HepG2 (cell line): Measurements from ENCODE around the gene EXOC7. TPM values are rescaled to one million over a fixed set of nuclear protein-coding genes. Genes with fewer than 3 reads are reported as not detected.

Experiments
- ESRRA ChIP-seq: sonication (generic); formaldehyde crosslinking; IDR thresholded peaks from 2 replicates; pipeline ENCODE4 v1.5.1; 2020; ENCODE audit warnings: mild to moderate bottlenecking, low read depth, missing genetic modification reagents
- FOXC1 ChIP-seq: sonication (generic); formaldehyde crosslinking; IDR thresholded peaks from 2 replicates; pipeline ENCODE4 v1.8.0; 2022; ENCODE audit warnings: mild to moderate bottlenecking, missing genetic modification reagents, borderline replicate concordance
- GATA4 ChIP-seq: sonication (generic); IDR thresholded peaks from 2 replicates; pipeline ENCODE4 v1.6.1; 2016; ENCODE audit warnings: antibody characterized with exemption, low read depth, borderline replicate concordance
- GATAD2A ChIP-seq: IDR thresholded peaks from 2 replicates; pipeline ENCODE4 v1.6.1; 2016
- GFI1 ChIP-seq: sonication (generic); formaldehyde crosslinking; IDR thresholded peaks from 2 replicates; pipeline ENCODE4 v1.5.0; 2020; ENCODE audit warnings: missing genetic modification reagents, mild to moderate bottlenecking, borderline replicate concordance
- HDAC1 ChIP-seq: sonication (generic); formaldehyde crosslinking; IDR thresholded peaks from 2 replicates; pipeline ENCODE4 v1.5.1; 2020; ENCODE audit warnings: mild to moderate bottlenecking, missing genetic modification reagents
- HIVEP1 ChIP-seq: sonication (generic); formaldehyde crosslinking; IDR thresholded peaks from 2 replicates; pipeline ENCODE4 v1.4.0; 2020; ENCODE audit warnings: mild to moderate bottlenecking, missing genetic modification reagents
- HNRNPH1 ChIP-seq: fragments of 200-400 bp; formaldehyde crosslinking; optimal IDR thresholded peaks from 2 replicates; pipeline ENCODE3; 2017; ENCODE audit warnings: mild to moderate bottlenecking, low read depth, low read length
- HOXA3 ChIP-seq: sonication (generic); formaldehyde crosslinking; IDR thresholded peaks from 2 replicates; pipeline ENCODE4 v1.5.0; 2020; ENCODE audit warnings: missing genetic modification reagents
- IRF2 ChIP-seq: IDR thresholded peaks from 2 replicates; pipeline ENCODE4 v1.6.1; 2018; ENCODE audit warnings: missing genetic modification reagents, missing compliant biosample characterization
- JDP2 ChIP-seq: sonication (generic); formaldehyde crosslinking; IDR thresholded peaks from 2 replicates; pipeline ENCODE4 v1.8.1; 2022; ENCODE audit warnings: missing genetic modification reagents, borderline replicate concordance
- KLF12 ChIP-seq: sonication (generic); formaldehyde crosslinking; IDR thresholded peaks from 2 replicates; pipeline ENCODE4 v1.4.0; 2020; ENCODE audit warnings: missing genetic modification reagents, borderline replicate concordance
- RFX1 ChIP-seq: fragments of 450-650 bp; IDR thresholded peaks from 2 replicates; pipeline ENCODE4 v1.6.1; 2017
- RORA ChIP-seq: sonication (generic); formaldehyde crosslinking; IDR thresholded peaks from 2 replicates; pipeline ENCODE4 v1.5.0; 2020; ENCODE audit warnings: mild to moderate bottlenecking, missing genetic modification reagents, moderate library complexity
- RXRB ChIP-seq: IDR thresholded peaks from 2 replicates; pipeline ENCODE4 v1.6.1; 2016; ENCODE audit warnings: borderline replicate concordance, missing genetic modification reagents, missing compliant biosample characterization
- SALL1 ChIP-seq: sonication (generic); formaldehyde crosslinking; IDR thresholded peaks from 2 replicates; pipeline ENCODE4 v1.8.0; 2022; ENCODE audit warnings: mild to moderate bottlenecking, missing genetic modification reagents
- SRSF1 ChIP-seq: fragments of 200-400 bp; formaldehyde crosslinking; optimal IDR thresholded peaks from 2 replicates; pipeline ENCODE3; 2017; ENCODE audit warnings: mild to moderate bottlenecking, low read depth, low read length, moderate library complexity
- ZFAT ChIP-seq: sonication (generic); formaldehyde crosslinking; conservative IDR thresholded peaks from 2 replicates; pipeline ENCODE4 v1.8.1; 2023; ENCODE audit warnings: missing genetic modification reagents, inconsistent platforms
- ZNF296 ChIP-seq: sonication (generic); formaldehyde crosslinking; conservative IDR thresholded peaks from 2 replicates; pipeline ENCODE4 v1.5.0; 2020; ENCODE audit warnings: mild to moderate bottlenecking, missing genetic modification reagents
- ZNF333 ChIP-seq: sonication (generic); formaldehyde crosslinking; IDR thresholded peaks from 2 replicates; pipeline ENCODE4 v1.4.0; 2020; ENCODE audit warnings: mild to moderate bottlenecking, missing genetic modification reagents, borderline replicate concordance
- ZNF382 ChIP-seq: sonication (generic); formaldehyde crosslinking; IDR thresholded peaks from 2 replicates; pipeline ENCODE4 v1.5.0; 2020; ENCODE audit warnings: missing genetic modification reagents, mild to moderate bottlenecking, borderline replicate concordance
- ZNF747 ChIP-seq: sonication (generic); formaldehyde crosslinking; IDR thresholded peaks from 2 replicates; pipeline ENCODE4 v1.8.1; 2023; ENCODE audit warnings: missing genetic modification reagents, mild to moderate bottlenecking, borderline replicate concordance
- ZSCAN30 ChIP-seq: sonication (generic); formaldehyde crosslinking; IDR thresholded peaks from 2 replicates; pipeline ENCODE4 v1.5.0; 2020; ENCODE audit warnings: mild to moderate bottlenecking, missing genetic modification reagents
- polyA plus RNA-seq, 8 experiments: library from polyadenylated mRNA; depleted of rRNA in 3 of 8; stranded (reverse) in 7 of 8; unstranded in 1 of 8; fragments of >200 nt; fragmentation: Illumina TruSeq in 4 of 8; extraction: Trizol in 4 of 8; gene quantifications; 2 replicates each; pipeline versions ENCODE4 v1.2.1 to v1.2.3, GENCODE V29; 2011 to 2016; ENCODE audit warnings: low read depth in 4 of 8, missing spikeins in 1 of 8, mixed read lengths in 1 of 8; ENCODE audit not compliant: insufficient read depth in 1 of 8
- total RNA-seq, 5 experiments: library from RNA; depleted of rRNA; stranded (reverse); fragments of >200 nt; fragmentation: Illumina TruSeq; extraction: Trizol; gene quantifications; 2 replicates each; pipeline ENCODE4 v1.2.3, GENCODE V29; 2016; ENCODE audit warnings: low read depth in 1 of 5
- TF ChIP-seq, protein P1 (sequence below): sonication (generic); formaldehyde crosslinking; IDR thresholded peaks from 2 replicates; pipeline ENCODE4 v1.9.0; 2022; ENCODE audit warnings: missing genetic modification reagents, mild to moderate bottlenecking, borderline replicate concordance
- TF ChIP-seq, protein P2 (sequence below), 2 experiments: sonication (generic) in 1 of 2; formaldehyde crosslinking in 1 of 2; IDR thresholded peaks; 2 replicates each; pipeline versions ENCODE4 v1.4.0 to v1.6.1; 2018 to 2020; ENCODE audit warnings: missing genetic modification reagents in 2 of 2, borderline replicate concordance in 1 of 2, low read depth in 1 of 2, mild to moderate bottlenecking in 1 of 2, missing biosample characterization in 1 of 2
- TF ChIP-seq, protein P3 (sequence below): sonication (generic); formaldehyde crosslinking; IDR thresholded peaks from 2 replicates; pipeline ENCODE4 v1.8.1; 2022; ENCODE audit warnings: mild to moderate bottlenecking, missing genetic modification reagents
- TF ChIP-seq, protein P4 (sequence below): sonication (generic); formaldehyde crosslinking; IDR thresholded peaks from 2 replicates; pipeline ENCODE4 v1.5.1; 2020; ENCODE audit warnings: missing genetic modification reagents, mild to moderate bottlenecking, borderline replicate concordance

The EXOC7 gene
- total and polyA plus RNA-seq, 2 of the 13 experiments (the other 11 are each of a cell fraction or from before 2014, with no cell fraction given): 86.9 to 116 TPM

DNA sequence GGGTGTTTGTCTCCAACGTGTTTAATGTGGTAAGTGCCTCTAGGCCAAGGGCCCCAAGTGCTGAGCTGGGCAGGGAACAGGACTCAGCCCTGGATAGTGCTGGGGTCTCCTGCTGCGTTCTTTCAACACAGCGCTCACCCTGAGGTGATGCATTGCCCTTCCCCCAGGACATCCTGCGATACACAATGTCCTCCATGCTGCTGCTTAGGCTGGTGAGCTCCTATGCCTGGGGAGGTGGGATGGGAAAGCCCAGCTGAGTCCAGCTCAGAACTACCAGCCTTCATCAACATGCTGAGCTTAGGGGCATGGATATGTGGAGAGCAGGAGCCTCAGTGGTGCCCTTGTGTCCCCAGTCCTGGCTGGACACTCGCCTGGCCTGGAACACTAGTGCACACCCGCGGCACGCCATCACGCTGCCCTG is 24.0 kb downstream of the EXOC7 start (continued):
- TF ChIP-seq, protein P1, sequence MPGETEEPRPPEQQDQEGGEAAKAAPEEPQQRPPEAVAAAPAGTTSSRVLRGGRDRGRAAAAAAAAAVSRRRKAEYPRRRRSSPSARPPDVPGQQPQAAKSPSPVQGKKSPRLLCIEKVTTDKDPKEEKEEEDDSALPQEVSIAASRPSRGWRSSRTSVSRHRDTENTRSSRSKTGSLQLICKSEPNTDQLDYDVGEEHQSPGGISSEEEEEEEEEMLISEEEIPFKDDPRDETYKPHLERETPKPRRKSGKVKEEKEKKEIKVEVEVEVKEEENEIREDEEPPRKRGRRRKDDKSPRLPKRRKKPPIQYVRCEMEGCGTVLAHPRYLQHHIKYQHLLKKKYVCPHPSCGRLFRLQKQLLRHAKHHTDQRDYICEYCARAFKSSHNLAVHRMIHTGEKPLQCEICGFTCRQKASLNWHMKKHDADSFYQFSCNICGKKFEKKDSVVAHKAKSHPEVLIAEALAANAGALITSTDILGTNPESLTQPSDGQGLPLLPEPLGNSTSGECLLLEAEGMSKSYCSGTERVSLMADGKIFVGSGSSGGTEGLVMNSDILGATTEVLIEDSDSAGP (CRISPR knock-in tag): peak; percentile 60; the same call in 1 of the 2 replicates
- no peak for TF ChIP-seq RFX1
- no peak for TF ChIP-seq RXRB (CRISPR knock-in tag)
- no peak for TF ChIP-seq ZNF296 (CRISPR knock-in tag)
- TF ChIP-seq KLF12 (CRISPR knock-in tag): no peak
- TF ChIP-seq ZNF382: no peak
- TF ChIP-seq HDAC1: no peak
- peak; percentile 20; the same call in 1 of the 2 replicates for TF ChIP-seq HIVEP1 (CRISPR knock-in tag)
- 0 out of 2 replicates have a peak, but pooled peaks have one; percentile 13 for TF ChIP-seq ZNF333 (CRISPR knock-in tag)
- TF ChIP-seq IRF2 (CRISPR knock-in tag): no peak
- no peak for TF ChIP-seq HNRNPH1
- no peak for TF ChIP-seq FOXC1 (CRISPR knock-in tag)
- TF ChIP-seq, protein P2, sequence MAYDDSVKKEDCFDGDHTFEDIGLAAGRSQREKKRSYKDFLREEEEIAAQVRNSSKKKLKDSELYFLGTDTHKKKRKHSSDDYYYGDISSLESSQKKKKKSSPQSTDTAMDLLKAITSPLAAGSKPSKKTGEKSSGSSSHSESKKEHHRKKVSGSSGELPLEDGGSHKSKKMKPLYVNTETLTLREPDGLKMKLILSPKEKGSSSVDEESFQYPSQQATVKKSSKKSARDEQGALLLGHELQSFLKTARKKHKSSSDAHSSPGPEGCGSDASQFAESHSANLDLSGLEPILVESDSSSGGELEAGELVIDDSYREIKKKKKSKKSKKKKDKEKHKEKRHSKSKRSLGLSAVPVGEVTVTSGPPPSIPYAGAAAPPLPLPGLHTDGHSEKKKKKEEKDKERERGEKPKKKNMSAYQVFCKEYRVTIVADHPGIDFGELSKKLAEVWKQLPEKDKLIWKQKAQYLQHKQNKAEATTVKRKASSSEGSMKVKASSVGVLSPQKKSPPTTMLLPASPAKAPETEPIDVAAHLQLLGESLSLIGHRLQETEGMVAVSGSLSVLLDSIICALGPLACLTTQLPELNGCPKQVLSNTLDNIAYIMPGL (CRISPR knock-in tag; IDR thresholded peaks at IDR 0.05; ENCODE audit: borderline replicate concordance in 1 of 2, low read depth in 1 of 2): no peak
- no peak for TF ChIP-seq ZNF747 (CRISPR knock-in tag)
- no peak for TF ChIP-seq ZSCAN30 (CRISPR knock-in tag)
- TF ChIP-seq, protein P3, sequence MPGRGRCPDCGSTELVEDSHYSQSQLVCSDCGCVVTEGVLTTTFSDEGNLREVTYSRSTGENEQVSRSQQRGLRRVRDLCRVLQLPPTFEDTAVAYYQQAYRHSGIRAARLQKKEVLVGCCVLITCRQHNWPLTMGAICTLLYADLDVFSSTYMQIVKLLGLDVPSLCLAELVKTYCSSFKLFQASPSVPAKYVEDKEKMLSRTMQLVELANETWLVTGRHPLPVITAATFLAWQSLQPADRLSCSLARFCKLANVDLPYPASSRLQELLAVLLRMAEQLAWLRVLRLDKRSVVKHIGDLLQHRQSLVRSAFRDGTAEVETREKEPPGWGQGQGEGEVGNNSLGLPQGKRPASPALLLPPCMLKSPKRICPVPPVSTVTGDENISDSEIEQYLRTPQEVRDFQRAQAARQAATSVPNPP (CRISPR knock-in tag): no peak
- TF ChIP-seq ZFAT (CRISPR knock-in tag): no peak
- no peak for TF ChIP-seq JDP2 (CRISPR knock-in tag)
- TF ChIP-seq SRSF1: no peak
- 0 out of 2 replicates have a peak, but pooled peaks have one; percentile 9 for TF ChIP-seq ESRRA (CRISPR knock-in tag)
- no peak for TF ChIP-seq GFI1 (CRISPR knock-in tag)
- TF ChIP-seq HOXA3: 0 out of 2 replicates have a peak, but pooled peaks have one; percentile 30
- no peak for TF ChIP-seq RORA
- TF ChIP-seq GATAD2A: no peak
- TF ChIP-seq GATA4: no peak
- TF ChIP-seq SALL1 (CRISPR knock-in tag): no peak; the same call in 1 of the 2 replicates
- TF ChIP-seq, protein P4, sequence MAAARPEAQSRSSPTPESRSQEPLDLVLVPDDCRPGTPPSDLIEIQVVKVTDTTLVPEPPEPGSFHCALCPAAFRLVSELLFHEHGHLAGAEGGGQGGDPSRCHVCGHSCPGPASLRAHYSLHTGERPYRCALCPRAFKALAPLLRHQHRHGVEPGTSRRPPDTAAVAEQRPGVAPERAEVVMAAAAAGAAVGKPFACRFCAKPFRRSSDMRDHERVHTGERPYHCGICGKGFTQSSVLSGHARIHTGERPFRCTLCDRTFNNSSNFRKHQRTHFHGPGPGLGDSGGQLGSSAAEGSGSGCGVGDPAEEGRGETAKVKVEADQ (CRISPR knock-in tag): 0 out of 2 replicates have a peak, but pooled peaks have one; percentile 55
